Measurements from ENCODE around the gene MYOM1. TPM values are rescaled to one million over a fixed set of nuclear protein-coding genes. Genes with fewer than 3 reads are reported as not detected.
A peak's percentile ranks its signal among the peaks of the same experiment; 100 is the strongest.

Gene MYOM1
- total RNA-seq, 4 donors from 2014 or later = 13.3 to 31.7 (median 16.5) TPM

GRCh38 chr18:3111523-3112240 lies 108.1 kb downstream of the MYOM1 start:
- Histone ChIP-seq H3K4me3 (no peak overlapping the region), H3K4me1 (no peaks in the 10 kb centered on the region), H3K27me3 (no peaks in the 10 kb centered on the region), H3K27ac (replicated peaks in 1 of 4) (no peak overlapping the region), H3K9me3 (no peaks in the 10 kb centered on the region), H3K36me3 (peaks cover 4 to 48% (median 19%) of the 10 kb centered on the region in 4 donors)
- 68% methylated on average over 6 of the region's 6 CpGs for WGBS
- peak; percentile 78 for DNase-seq (ENCODE audit: extremely low spot score)
- intact Hi-C loops (cut with DNase I) = no loop called here
- TF ChIP-seq POLR2AphosphoS5 (IDR thresholded peaks at IDR 0.05) (no peak), CTCF (IDR thresholded peaks at IDR 0.05) (no peak), EP300 (IDR thresholded peaks at IDR 0.05) (no peak), POLR2A (IDR thresholded peaks at IDR 0.05; ENCODE audit: low read depth) (no peak)

- 89% methylated on average over 7 of the region's 7 CpGs for WGBS
- intact Hi-C loops (cut with DNase I) = no loop called here
- TF ChIP-seq POLR2A (IDR thresholded peaks at IDR 0.05; ENCODE audit: low read depth) = no peak
- H3K4me3 ChIP-seq = no peak overlapping the region
- H3K9me3 ChIP-seq = no peaks in the 10 kb centered on the region
- H3K36me3 ChIP-seq = peaks cover 0 to 34% (median 8%) of the 10 kb centered on the region in 4 donors
- no peaks in the 10 kb centered on the region for H3K4me1 ChIP-seq
- H3K27me3 ChIP-seq = no peaks in the 10 kb centered on the region
- peak; percentile 60 for DNase-seq (ENCODE audit: extremely low spot score)
- H3K27ac ChIP-seq (replicated peaks in 1 of 4) = no peak overlapping the region
These were observed 109.6 kb downstream of the MYOM1 start for GRCh38 chr18:3110034-3110752.

- Histone ChIP-seq H3K36me3 (peaks cover 0 to 22% (median 5%) of the 10 kb centered on the region in 4 donors), H3K27me3 (no peaks in the 10 kb centered on the region), H3K4me3 (no peak overlapping the region), H3K9me3 (no peaks in the 10 kb centered on the region), H3K4me1 (peaks cover 7 to 18% (median 15%) of the 10 kb centered on the region in 4 donors), H3K27ac (replicated peaks in 1 of 4) (no peak overlapping the region)
- peak; percentile 12 for DNase-seq (ENCODE audit: extremely low spot score)
- intact Hi-C loops (cut with DNase I) = no loop called here
- TF ChIP-seq POLR2A (IDR thresholded peaks at IDR 0.05; ENCODE audit: low read depth) (no peak), POLR2AphosphoS5 (IDR thresholded peaks at IDR 0.05) (no peak), CTCF (IDR thresholded peaks at IDR 0.05) (no peak), EP300 (IDR thresholded peaks at IDR 0.05) (no peak)
These were observed 112.0 kb downstream of the MYOM1 start for GRCh38 chr18:3107740-3108151.

- Histone ChIP-seq H3K4me1 (peaks cover 7 to 18% (median 15%) of the 10 kb centered on the region in 4 donors), H3K27ac (replicated peaks in 1 of 4) (peak overlapping the region in 1 of 4 donors; percentile 15), H3K9me3 (no peaks in the 10 kb centered on the region), H3K36me3 (peaks cover 0 to 25% (median 9%) of the 10 kb centered on the region in 4 donors), H3K4me3 (no peak overlapping the region), H3K27me3 (no peaks in the 10 kb centered on the region)
- WGBS = 84% methylated on average over 6 of the region's 6 CpGs
- peak; percentile 8 for DNase-seq (ENCODE audit: extremely low spot score)
- intact Hi-C loops (cut with DNase I) = no loop called here
- TF ChIP-seq POLR2AphosphoS5 (IDR thresholded peaks at IDR 0.05) = no peak
These were observed 115.3 kb downstream of the MYOM1 start for GRCh38 chr18:3104190-3105054.

GRCh38 chr18:3103576-3103975 lies 116.2 kb downstream of the MYOM1 start:
- Histone ChIP-seq H3K4me1 (peaks cover 7 to 18% (median 15%) of the 10 kb centered on the region in 4 donors), H3K36me3 (peaks cover 0 to 33% (median 17%) of the 10 kb centered on the region in 4 donors), H3K4me3 (no peak overlapping the region), H3K27ac (replicated peaks in 1 of 4) (peak overlapping the region in 1 of 4 donors; percentile 15), H3K9me3 (no peaks in the 10 kb centered on the region), H3K27me3 (no peaks in the 10 kb centered on the region)
- peak; percentile 31 for DNase-seq (ENCODE audit: extremely low spot score)
- 28% methylated on average over 2 of the region's 2 CpGs for WGBS
- intact Hi-C loops (cut with DNase I) = no loop called here
- no peak for TF ChIP-seq EP300 (IDR thresholded peaks at IDR 0.05)
- TF ChIP-seq POLR2AphosphoS5 (IDR thresholded peaks at IDR 0.05) = no peak
- no peak for TF ChIP-seq POLR2A (IDR thresholded peaks at IDR 0.05; ENCODE audit: low read depth)
- TF ChIP-seq CTCF (IDR thresholded peaks at IDR 0.05) = no peak

Data from esophagus muscularis mucosa (tissue), 4 donors.